Naive thymus-derived CD4-positive, alpha-beta T cell (primary cell): ENCODE results near the gene RHEX. TPM values are rescaled to one million over a fixed set of nuclear protein-coding genes. Genes with fewer than 3 reads are reported as not detected.
"Not testable (repeated sequence)": the region's sequence is repeated elsewhere in the genome, so short reads cannot be mapped to it uniquely, and the experiment has no call there.

Source experiments
- ATAC-seq: fragments of 150-1000 bp; cut with Tn5 transposase; 2 replicates; pipeline ENCODE4 v1.10.0; 2021; ENCODE audit warnings: mild to moderate bottlenecking, moderate library complexity
- CTCF ChIA-PET: fragments of 350-600 bp; sonication (Branson Sonifier 250); formaldehyde crosslinking; loops from one replicate; lab custom pipeline; 2021; ENCODE audit warnings: antibody characterized with exemption; lab: Charles Lee
- POLR2A ChIA-PET: fragments of 350-600 bp; sonication (Branson Sonifier 250); formaldehyde crosslinking; loops from one replicate; lab custom pipeline; 2021; ENCODE audit warnings: antibody characterized with exemption, inconsistent platforms; lab: Charles Lee
- DNase-seq, 9 donors: peaks; one replicate each; pipeline versions ENCODE4 v3.0.0 to v3.0.0-alpha.2; 2020 to 2022; ENCODE audit warnings: mixed read lengths in 1 of 9
- H3K27ac ChIP-seq: one replicate; pipeline ENCODE4 v1.7.0; 2013; ENCODE audit warnings: mild to moderate bottlenecking, low read depth, low read length, moderate library complexity
- H3K27me3 ChIP-seq, 2 donors: one replicate each; pipeline ENCODE4 v1.7.0; 2013; ENCODE audit warnings: low read length in 2 of 2, mild to moderate bottlenecking in 2 of 2, moderate library complexity in 2 of 2; ENCODE audit not compliant: control insufficient read depth in 2 of 2, insufficient read depth in 2 of 2
- H3K36me3 ChIP-seq, 3 experiments: 1 replicate in 2 of 3; 2 replicates in 1 of 3; pipeline ENCODE4 v1.7.0; 2013; ENCODE audit warnings: low read length in 3 of 3, mild to moderate bottlenecking in 3 of 3, moderate library complexity in 1 of 3; ENCODE audit not compliant: insufficient read depth in 3 of 3, control insufficient read depth in 2 of 3
- H3K4me1 ChIP-seq, 2 donors: one replicate each; pipeline ENCODE4 v1.7.0; 2013; ENCODE audit warnings: low read length in 2 of 2, mild to moderate bottlenecking in 2 of 2, moderate library complexity in 1 of 2; ENCODE audit not compliant: control insufficient read depth in 2 of 2, insufficient read depth in 2 of 2
- H3K4me3 ChIP-seq: 2 replicates; pipeline ENCODE4 v1.7.0; 2013; ENCODE audit warnings: mild to moderate bottlenecking, low read length
- H3K9me3 ChIP-seq, 3 experiments: 1 replicate in 2 of 3; 2 replicates in 1 of 3; pipeline ENCODE4 v1.7.0; 2013; ENCODE audit warnings: low read length in 3 of 3; ENCODE audit not compliant: control insufficient read depth in 2 of 3
- H3K27ac Mint-ChIP-seq, 9 donors: one replicate each; pipeline ENCODE4 v1.8.0; 2020 to 2022; ENCODE audit warnings: mixed read lengths in 9 of 9, mild to moderate bottlenecking in 8 of 9, moderate library complexity in 5 of 9, inconsistent platforms in 2 of 9
- H3K27me3 Mint-ChIP-seq, 5 donors: one replicate each; pipeline ENCODE4 v1.8.0; 2021 to 2022; ENCODE audit warnings: mixed read lengths in 5 of 5, mild to moderate bottlenecking in 1 of 5
- H3K36me3 Mint-ChIP-seq, 5 donors: one replicate each; pipeline ENCODE4 v1.8.0; 2020 to 2022; ENCODE audit warnings: mixed read lengths in 5 of 5, mild to moderate bottlenecking in 3 of 5, inconsistent platforms in 1 of 5
- H3K4me1 Mint-ChIP-seq, 7 donors: one replicate each; pipeline ENCODE4 v1.8.0; 2020 to 2022; ENCODE audit warnings: mixed read lengths in 7 of 7, mild to moderate bottlenecking in 3 of 7, inconsistent platforms in 1 of 7
- H3K4me3 Mint-ChIP-seq, 10 donors: one replicate each; pipeline ENCODE4 v1.8.0; 2020 to 2022; ENCODE audit warnings: mild to moderate bottlenecking in 10 of 10, mixed read lengths in 10 of 10, moderate library complexity in 6 of 10, inconsistent platforms in 2 of 10
- H3K9me3 Mint-ChIP-seq, 11 donors: one replicate each; pipeline ENCODE4 v1.8.0; 2020 to 2022; ENCODE audit warnings: mixed read lengths in 11 of 11, mild to moderate bottlenecking in 4 of 11, inconsistent platforms in 1 of 11, moderate library complexity in 1 of 11
- intact Hi-C, 2 donors: fragments of 100-400 bp; cut with micrococcal nuclease; formaldehyde crosslinking; loops; one replicate each; pipeline ENCODE4 v1.15.1; 2023
- polyA plus RNA-seq, 2 donors: library from polyadenylated mRNA; unstranded; fragments of 300-500 nt; fragmentation: Illumina TruSeq; gene quantifications; one replicate each; pipeline ENCODE4 v1.2.3, GENCODE V29; 2021
- total RNA-seq, 6 experiments: library from RNA in 5 of 6; stranded (reverse) in 5 of 6; gene quantifications; 1 replicate in 5 of 6; 2 replicates in 1 of 6; pipeline ENCODE4 v1.2.3 and lab custom pipeline; 2021 to 2026

Gene RHEX
- total and polyA plus RNA-seq, 7 experiments from 2014 or later = 0.22 to 2.8 (median 0.72) TPM; not detected in 3

DNA sequence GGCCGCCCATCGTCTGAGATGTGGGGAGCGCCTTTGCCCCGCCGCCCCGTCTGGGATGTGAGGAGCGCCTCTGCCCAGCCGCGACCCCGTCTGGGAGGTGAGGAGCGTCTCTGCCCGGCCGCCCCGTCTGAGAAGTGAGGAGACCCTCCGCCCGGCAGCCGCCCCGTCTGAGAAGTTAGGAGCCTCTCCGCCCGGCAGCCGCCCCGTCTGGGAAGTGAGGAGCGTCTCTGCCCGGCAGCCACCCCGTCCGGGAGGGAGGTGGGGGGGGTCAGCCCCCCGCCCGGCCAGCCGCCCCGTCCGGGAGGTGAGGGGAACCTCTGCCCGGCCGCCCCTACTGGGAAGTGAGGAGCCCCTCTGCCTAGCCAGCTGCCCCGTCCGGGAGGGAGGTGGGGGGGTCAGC, 11.0 kb downstream of the RHEX start:
- CTCF ChIA-PET, H3K4me3 ChIP-seq, H3K36me3 Mint-ChIP-seq, ATAC-seq, DNase-seq, H3K4me3 Mint-ChIP-seq, POLR2A ChIA-PET, H3K4me1 ChIP-seq, H3K27ac ChIP-seq, H3K36me3 ChIP-seq, intact Hi-C loops, H3K9me3 ChIP-seq, H3K27ac Mint-ChIP-seq, H3K27me3 ChIP-seq: not testable (repeated sequence)
- Mint-ChIP-seq H3K4me1 (peaks cover 0 to 13% (median 8%) of the 10 kb centered on the region in 7 donors), H3K9me3 (peaks cover 0 to 10% (median 4%) of the 10 kb centered on the region in 11 donors), H3K27me3 (peaks cover 0 to 53% (median 0%) of the 10 kb centered on the region in 5 donors)

DNA sequence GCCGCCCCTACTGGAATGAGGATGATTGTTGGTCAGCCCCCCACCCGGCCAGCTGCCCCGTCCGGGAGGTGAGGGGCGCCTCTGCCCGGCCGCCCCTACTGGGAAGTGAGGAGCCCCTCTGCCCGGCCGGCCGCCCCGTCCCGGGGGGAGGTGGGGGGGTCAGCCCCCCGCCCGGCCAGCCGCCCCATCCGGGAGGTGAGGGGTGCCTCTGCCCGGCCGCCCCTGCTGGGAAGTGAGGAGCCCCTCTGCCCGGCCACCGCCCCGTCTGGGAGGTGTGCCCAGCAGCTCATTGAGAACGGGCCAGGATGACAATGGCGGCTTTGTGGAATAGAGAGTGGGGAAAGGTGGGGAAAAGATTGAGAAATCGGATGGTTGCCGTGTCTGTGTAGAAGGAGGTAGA, 11.5 kb downstream of the RHEX start:
- H3K4me3 Mint-ChIP-seq, CTCF ChIA-PET, H3K4me1 ChIP-seq, H3K27ac Mint-ChIP-seq, H3K36me3 Mint-ChIP-seq, ATAC-seq, DNase-seq, H3K9me3 ChIP-seq, H3K27me3 ChIP-seq, intact Hi-C loops, POLR2A ChIA-PET, H3K27ac ChIP-seq, H3K4me3 ChIP-seq, H3K36me3 ChIP-seq: not testable (repeated sequence)
- H3K9me3 Mint-ChIP-seq = peaks cover 0 to 10% (median 4%) of the 10 kb centered on the region in 11 donors
- peaks cover 0 to 13% (median 8%) of the 10 kb centered on the region in 7 donors for H3K4me1 Mint-ChIP-seq
- peaks cover 0 to 54% (median 0%) of the 10 kb centered on the region in 5 donors for H3K27me3 Mint-ChIP-seq

DNA sequence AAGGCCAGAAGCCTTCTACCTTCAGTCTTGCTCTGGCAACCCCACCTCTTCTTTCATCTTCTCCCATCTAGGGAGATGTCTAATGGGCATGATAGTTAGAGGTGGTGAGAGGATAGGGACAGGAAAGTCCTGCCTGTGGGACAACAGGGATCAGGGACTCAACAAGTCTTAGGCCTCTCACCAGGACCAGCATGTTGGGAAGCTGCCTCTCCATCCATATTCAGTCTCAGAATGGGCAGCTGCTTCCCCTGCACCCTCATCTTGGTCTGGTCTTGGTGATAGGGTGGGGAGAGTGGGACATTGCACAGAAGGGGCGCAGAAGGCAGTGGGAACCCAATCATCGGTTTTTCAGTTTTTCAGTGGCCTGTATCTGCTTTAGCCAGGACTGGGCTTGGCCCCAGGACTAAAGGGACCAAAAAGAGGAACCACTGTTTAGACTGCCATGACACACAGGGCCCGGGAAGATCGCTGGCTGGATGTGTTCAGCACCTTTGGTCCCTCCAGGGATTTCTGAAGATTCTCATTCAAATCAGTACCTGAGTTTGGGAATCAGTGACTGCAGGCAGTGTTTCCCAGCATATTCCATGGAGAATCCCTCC, 12.7 kb downstream of the RHEX start:
- ATAC-seq (peak; percentile 38), DNase-seq (no peak)
- H3K27me3 Mint-ChIP-seq = peaks cover 0 to 50% (median 0%) of the 10 kb centered on the region in 5 donors
- Histone ChIP-seq H3K27ac (no peak overlapping the region), H3K27me3 (no peaks in the 10 kb centered on the region), H3K4me3 (no peak overlapping the region), H3K9me3 (no peaks in the 10 kb centered on the region), H3K36me3 (no peaks in the 10 kb centered on the region), H3K4me1 (no peaks in the 10 kb centered on the region)
- no peak overlapping the region for H3K27ac Mint-ChIP-seq
- peaks cover 0 to 5% (median 0%) of the 10 kb centered on the region in 5 donors for H3K36me3 Mint-ChIP-seq
- intact Hi-C loops = no loop called here
- CTCF ChIA-PET = no interaction called here
- H3K4me1 Mint-ChIP-seq = peaks cover 0 to 13% (median 8%) of the 10 kb centered on the region in 7 donors
- H3K4me3 Mint-ChIP-seq = no peak overlapping the region
- peaks cover 0 to 10% (median 4%) of the 10 kb centered on the region in 11 donors for H3K9me3 Mint-ChIP-seq
- POLR2A ChIA-PET = no interaction called here

GRCh38 chr1:206066479-206067171, 13.7 kb downstream of the RHEX start:
- H3K4me3 Mint-ChIP-seq = no peak overlapping the region
- CTCF ChIA-PET = interaction anchor here (0.6 to 0.7 kb wide), 2 partner anchors 10 to 1541 kb away, joined by 3 to 4 read pairs; no protein-coding TSS in a partner anchor
- POLR2A ChIA-PET = no interaction called here

DNA sequence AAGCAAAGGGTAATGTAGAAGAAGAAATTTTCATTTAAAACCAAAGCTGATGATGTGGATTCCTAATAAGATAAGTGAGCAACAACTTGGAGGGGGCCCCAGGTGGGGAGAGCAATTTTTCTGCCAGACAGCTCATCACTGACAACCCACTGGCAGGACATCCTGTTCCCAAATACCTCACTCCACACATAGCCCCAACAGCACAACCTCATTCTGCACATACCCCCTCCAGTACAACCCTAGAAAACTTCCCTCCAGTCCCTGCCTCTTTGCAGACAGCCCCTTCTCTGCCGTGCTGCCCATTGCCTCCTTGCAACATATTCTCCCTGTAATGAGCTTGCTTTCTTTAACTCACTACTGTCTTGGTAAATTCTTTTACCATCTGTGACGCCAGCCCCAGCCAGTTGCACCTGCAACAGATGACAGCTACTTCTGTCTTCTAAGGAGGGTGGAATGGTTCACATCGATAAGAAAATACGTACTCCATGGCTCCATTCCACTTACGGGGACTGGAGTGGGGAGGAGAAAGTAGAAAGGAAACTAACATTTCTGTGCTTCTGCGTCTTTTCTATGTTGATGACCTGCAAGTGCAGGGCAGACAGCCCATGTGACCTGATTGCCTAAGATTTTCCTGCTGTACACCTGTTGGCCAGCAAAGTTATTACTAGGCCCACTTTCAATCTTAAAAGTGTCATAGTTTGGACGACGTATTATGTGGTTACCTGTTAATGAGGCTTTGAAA, 14.7 kb downstream of the RHEX start:
- no peak overlapping the region for H3K27ac Mint-ChIP-seq
- POLR2A ChIA-PET = no interaction called here
- H3K9me3 Mint-ChIP-seq = peaks cover 0 to 6% (median 4%) of the 10 kb centered on the region in 11 donors
- Histone ChIP-seq H3K27ac (no peak overlapping the region), H3K9me3 (no peaks in the 10 kb centered on the region), H3K4me1 (no peaks in the 10 kb centered on the region), H3K36me3 (no peaks in the 10 kb centered on the region), H3K27me3 (no peaks in the 10 kb centered on the region), H3K4me3 (no peak overlapping the region)
- peaks cover 0 to 13% (median 8%) of the 10 kb centered on the region in 7 donors for H3K4me1 Mint-ChIP-seq
- intact Hi-C loops = no loop called here
- peaks cover 0 to 52% (median 0%) of the 10 kb centered on the region in 5 donors for H3K27me3 Mint-ChIP-seq
- ATAC-seq = peak; percentile 18
- CTCF ChIA-PET = interaction anchor here (0.6 to 0.7 kb wide), 2 partner anchors 11 to 1542 kb away, joined by 3 to 4 read pairs; no protein-coding TSS in a partner anchor
- peaks cover 0 to 5% (median 0%) of the 10 kb centered on the region in 5 donors for H3K36me3 Mint-ChIP-seq
- DNase-seq = no peak
- H3K4me3 Mint-ChIP-seq = no peak overlapping the region

More at GRCh38 chr1:206066479-206067171, 13.7 kb downstream of the RHEX start:
- Mint-ChIP-seq H3K9me3 (peaks cover 0 to 10% (median 4%) of the 10 kb centered on the region in 11 donors), H3K27ac (no peak overlapping the region), H3K4me1 (peaks cover 0 to 13% (median 8%) of the 10 kb centered on the region in 7 donors), H3K36me3 (peaks cover 0 to 5% (median 0%) of the 10 kb centered on the region in 5 donors), H3K27me3 (peaks cover 0 to 49% (median 0%) of the 10 kb centered on the region in 5 donors)
- Histone ChIP-seq H3K4me1 (no peaks in the 10 kb centered on the region), H3K27me3 (no peaks in the 10 kb centered on the region), H3K9me3 (no peaks in the 10 kb centered on the region), H3K4me3 (no peak overlapping the region), H3K36me3 (no peaks in the 10 kb centered on the region), H3K27ac (no peak overlapping the region)
- no peak for DNase-seq
- intact Hi-C loops = no loop called here
- ATAC-seq = peak; percentile 34

GRCh38 chr1:206068314-206068713, 15.3 kb downstream of the RHEX start:
- no peaks in the 10 kb centered on the region for H3K9me3 Mint-ChIP-seq
- peaks cover 0 to 13% (median 8%) of the 10 kb centered on the region in 7 donors for H3K4me1 Mint-ChIP-seq
- POLR2A ChIA-PET = no interaction called here
- H3K27ac ChIP-seq = no peak overlapping the region
- H3K4me3 Mint-ChIP-seq = no peak overlapping the region
- no peaks in the 10 kb centered on the region for H3K9me3 ChIP-seq
- no peaks in the 10 kb centered on the region for H3K36me3 ChIP-seq
- ATAC-seq (no peak), DNase-seq (no peak)
- intact Hi-C loops = no loop called here
- H3K4me3 ChIP-seq = no peak overlapping the region
- no peaks in the 10 kb centered on the region for H3K36me3 Mint-ChIP-seq
- H3K27me3 ChIP-seq = no peaks in the 10 kb centered on the region
- H3K4me1 ChIP-seq = no peaks in the 10 kb centered on the region
- no peak overlapping the region for H3K27ac Mint-ChIP-seq
- CTCF ChIA-PET = interaction anchor here (1.6 kb wide), 1 partner anchor 15 kb away, joined by 3 read pairs; no protein-coding TSS in a partner anchor
- peaks cover 0 to 55% (median 0%) of the 10 kb centered on the region in 5 donors for H3K27me3 Mint-ChIP-seq
